RPMI7951 (cell line): ENCODE results near the gene FAAP24. TPM values are rescaled to one million over a fixed set of nuclear protein-coding genes. Genes with fewer than 3 reads are reported as not detected.
"Not testable (repeated sequence)": the region's sequence is repeated elsewhere in the genome, so short reads cannot be mapped to it uniquely, and the experiment has no call there.

ENCODE experiments used
- DNase-seq: peaks from one replicate; pipeline ENCODE4 v3.0.0-alpha.2; 2012; ENCODE audit warnings: low read depth
- total RNA-seq: library from RNA; depleted of rRNA; stranded (reverse); fragments of >200 nt; shearing (Covaris generic); gene quantifications from 2 replicates; pipeline ENCODE4 v1.2.3, GENCODE V29; 2014; rRNA removed

Gene FAAP24, protein sequence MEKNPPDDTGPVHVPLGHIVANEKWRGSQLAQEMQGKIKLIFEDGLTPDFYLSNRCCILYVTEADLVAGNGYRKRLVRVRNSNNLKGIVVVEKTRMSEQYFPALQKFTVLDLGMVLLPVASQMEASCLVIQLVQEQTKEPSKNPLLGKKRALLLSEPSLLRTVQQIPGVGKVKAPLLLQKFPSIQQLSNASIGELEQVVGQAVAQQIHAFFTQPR
- total RNA-seq: 19.9 and 21.5 TPM in 2 replicates

DNA sequence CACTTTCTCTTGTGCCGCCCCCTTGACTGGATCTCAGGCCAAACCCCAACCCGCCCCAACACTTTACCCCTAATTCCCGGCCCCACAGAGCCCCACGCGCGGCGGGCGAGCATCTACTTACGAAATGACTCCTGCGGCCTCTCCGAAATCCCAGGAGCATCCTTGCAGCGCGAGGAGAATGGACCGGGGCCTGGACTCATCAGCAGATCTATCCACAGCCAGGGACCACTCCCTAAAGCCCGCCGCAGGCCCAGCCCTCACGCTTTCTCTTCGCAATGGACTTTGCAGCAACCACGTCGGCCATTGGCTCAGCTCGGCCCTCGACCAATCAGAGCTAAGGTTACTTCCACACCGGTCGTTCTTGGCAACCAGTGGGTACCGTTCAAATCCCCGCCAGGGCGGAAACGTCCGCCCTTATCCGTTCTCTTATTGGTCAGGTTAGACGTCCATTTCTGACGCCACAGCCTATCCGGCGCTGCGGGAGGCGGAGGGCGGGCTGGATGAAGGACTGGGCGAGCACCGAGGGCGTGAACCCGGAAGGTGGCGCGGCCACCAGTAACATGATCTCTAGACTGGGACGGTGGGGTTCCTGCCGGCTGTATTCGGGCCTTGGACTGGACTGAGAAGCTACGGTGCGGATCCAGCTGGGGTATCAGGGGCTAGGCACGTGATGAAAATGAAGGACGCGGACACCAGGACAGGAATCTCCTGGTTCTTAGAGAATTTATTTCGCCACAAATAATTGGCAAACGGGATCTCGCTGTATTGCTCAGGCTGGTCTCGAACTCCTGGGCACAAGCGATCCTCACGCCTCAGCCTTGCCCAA is at the start of gene FAAP24, which contains the start of gene CEP89:
FAAP24 (plus strand) TSS at position 528 of the 826 bp plus-strand sequence. CDS start 955 bp downstream, outside the sequence.
CEP89 (minus strand) TSS at position 244 of the 826 bp plus-strand sequence; CDS start at position 160, 84 bp downstream.
- DNase-seq: peak; percentile 99

DNA sequence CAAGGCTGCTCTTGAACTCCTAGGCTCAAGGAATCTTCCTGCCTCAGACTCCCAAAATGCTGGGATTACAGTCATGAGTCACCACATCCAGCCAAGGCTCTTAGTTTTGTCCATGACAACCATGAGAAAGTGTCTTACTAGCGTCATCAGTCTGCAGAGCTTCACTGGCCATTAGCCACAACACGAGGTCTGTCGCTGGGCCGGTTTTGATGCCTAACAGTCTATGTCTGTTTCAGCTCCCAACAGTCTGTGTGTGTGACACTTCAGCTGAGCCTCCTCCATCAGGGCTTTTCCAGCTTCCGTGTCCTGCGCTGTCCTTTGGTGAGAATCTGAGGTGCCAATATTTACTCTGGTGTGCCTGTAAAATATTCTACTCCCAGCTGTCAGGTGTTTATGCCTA is 47.8 kb upstream of the FAAP24 start:
- DNase-seq: no peak

DNA sequence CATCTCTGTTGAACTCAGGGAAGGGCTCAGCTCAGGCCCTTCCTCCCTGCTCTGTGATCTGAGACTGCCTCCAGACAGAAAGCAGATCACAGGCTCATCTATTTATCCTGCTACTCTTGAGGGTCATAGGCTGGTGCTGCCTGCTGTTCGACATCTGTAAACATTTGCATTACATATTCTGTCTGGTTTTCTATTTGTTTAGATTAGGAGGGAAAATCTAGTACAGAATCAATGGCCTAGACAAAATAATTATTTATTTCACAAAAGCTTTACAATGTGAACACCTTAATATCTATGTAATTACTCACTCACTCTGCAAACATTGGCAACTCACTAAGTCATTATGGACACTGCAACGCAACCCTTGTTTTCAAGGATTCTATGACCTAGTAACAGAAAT is 43.2 kb upstream of the FAAP24 start:
- DNase-seq: no peak

DNA sequence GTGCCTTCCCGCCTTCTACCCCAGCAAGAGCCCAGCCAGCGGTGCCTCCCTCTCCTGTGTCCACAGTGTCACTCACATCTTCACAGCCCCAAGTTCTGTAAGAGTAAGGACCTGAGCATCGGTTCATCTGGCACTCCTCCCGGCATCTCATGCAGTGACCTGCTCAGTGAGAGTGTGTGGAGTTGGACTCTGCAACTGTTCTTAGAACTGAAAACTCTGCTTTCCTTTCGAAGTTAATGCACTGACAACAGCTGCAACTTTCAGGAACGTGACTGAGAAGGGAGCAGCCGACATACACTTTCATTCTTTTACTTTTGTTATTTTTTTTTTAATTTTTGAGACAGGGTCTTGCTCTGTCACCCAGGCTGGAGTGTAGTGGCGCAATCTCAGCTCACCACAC is 41.5 kb upstream of the FAAP24 start:
- no peak for DNase-seq

DNA sequence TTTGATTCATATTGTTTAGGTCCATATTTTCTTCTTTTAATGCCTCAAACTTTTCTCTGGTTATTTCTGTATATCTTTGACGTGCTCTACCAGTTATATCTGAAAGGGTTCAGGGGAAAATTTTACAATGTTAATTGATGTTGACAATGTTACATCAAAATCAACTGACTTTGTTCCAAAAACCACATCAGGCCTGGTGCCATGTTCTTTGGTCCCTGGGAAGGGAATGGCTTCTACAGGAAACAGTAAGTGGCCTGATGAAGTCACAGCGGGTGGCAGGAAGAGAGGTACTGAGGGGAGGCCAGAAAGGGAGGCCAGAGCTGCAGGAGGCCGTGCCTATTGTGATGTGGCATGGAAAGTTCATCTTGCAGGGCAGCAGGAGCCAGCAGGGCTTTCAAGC is 38.5 kb upstream of the FAAP24 start:
- no peak for DNase-seq

DNA sequence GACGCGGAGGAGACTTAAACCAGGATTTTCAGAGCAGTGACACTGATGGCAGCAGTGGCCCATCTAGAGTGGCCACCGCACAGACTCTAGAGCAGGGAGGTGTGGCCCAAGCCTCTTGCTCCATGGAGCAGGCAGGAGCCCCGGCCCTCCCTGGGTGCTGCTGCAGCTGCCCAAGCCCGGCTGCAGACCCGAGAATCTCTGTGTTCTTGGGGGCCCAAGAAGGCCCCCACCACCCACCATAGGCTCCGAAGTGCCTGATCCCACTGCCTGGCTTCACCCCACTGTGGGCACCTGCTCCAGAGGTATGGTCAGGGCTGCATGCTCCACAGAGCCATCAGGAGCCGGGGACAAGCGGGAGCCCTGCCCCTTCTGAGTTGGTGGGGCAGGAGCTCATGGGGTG is 36.4 kb upstream of the FAAP24 start:
- no peak for DNase-seq

DNA sequence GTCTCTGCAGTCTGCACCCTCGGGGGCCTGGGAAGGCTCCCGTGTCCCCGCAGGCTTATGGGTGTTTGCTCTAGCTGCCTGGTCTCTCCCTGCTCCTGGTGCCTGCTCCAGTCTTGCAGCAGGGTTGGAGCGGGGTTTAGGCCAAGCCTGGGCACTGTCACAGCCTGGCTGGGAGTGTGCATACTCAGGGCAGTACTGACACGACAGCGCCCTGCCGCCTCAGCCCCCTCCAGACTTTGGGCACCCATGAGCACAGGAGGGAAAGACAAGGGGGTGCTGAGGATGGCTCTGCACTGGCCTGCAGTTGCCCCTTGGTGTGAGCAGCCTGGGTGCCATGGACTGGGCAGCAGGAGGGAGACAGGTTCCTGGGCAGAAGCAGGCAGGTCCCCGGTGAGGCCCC is 36.0 kb upstream of the FAAP24 start:
- DNase-seq: no peak

DNA sequence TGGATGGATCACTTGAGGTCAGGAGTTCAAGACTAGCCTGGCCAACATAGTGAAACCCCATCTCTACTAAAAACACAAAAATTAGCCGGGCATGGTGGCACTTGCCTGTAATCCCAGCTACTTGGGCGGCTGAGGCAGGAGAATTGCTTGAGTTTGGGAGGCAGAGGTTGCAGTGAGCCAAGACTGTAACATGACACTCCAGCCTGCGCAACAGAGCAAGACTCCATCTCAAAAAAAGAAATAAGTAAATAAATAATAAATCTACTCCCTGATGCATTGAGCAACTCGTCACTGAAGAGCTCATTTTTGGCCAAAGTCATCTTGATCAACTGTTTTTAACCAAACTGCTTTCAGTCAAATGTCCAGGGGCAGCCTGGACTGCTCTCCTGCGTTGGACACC is 30.8 kb upstream of the FAAP24 start:
- not testable (repeated sequence) for DNase-seq

DNA sequence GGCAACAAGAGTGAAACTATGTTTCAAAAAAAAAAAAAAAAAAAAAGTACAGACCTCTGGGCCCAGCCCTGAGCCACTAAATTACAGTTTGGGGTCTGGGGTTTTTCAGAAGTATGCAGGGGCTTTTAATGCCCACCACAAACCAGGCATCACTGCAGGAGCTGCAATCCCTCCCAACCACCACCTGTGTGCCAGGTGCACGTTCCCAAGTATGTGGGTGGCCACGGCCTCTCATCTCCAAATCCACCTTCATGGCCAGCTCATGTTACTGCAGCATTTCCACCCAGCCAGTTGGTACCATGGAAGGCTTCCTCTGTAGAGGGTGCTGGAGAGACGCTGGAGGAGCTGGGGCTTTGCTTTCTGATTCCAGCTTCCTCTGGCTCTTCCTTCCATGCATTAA is 26.8 kb upstream of the FAAP24 start:
- no peak for DNase-seq

DNA sequence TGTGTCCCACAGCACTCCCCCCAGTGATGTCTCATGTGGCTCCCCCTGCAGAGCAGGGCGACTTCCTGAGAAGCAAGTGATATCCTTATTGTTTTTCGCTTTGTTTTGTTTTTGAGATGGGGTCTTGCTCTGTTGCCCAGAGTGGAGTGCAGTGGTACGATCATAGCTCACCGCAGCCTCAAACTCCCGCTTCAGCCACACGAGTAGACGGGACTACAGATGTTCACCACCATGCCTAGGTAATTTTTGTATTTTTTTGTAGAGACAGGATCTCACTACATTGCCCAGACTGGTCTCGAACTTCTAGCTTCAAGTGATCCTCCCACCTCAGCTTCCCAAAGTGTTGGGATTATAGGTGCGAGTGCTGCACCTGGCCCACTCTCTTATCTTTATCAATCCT is 5.3 kb upstream of the FAAP24 start:
- DNase-seq: no peak

DNA sequence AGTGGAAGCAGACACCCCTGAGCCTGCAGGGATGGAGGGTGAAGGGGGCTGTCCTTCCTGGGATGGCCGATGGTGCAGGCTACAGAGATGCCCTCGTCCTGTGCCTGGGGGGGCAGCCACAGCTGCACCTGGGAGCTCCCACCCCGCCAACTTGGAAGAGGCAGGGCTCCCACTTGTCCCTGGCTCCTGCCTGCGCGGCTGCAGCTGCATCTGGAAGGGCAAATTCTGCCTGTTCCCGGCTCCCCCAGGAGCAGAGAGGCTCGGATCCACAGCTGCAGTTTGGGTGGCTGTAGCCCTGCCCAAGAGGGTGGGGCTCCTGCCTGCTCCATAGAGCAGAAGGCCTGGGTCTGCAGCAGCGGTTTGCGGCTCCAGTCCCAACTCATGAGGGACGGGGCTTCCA is 2.5 kb upstream of the FAAP24 start:
- DNase-seq: no peak

DNA sequence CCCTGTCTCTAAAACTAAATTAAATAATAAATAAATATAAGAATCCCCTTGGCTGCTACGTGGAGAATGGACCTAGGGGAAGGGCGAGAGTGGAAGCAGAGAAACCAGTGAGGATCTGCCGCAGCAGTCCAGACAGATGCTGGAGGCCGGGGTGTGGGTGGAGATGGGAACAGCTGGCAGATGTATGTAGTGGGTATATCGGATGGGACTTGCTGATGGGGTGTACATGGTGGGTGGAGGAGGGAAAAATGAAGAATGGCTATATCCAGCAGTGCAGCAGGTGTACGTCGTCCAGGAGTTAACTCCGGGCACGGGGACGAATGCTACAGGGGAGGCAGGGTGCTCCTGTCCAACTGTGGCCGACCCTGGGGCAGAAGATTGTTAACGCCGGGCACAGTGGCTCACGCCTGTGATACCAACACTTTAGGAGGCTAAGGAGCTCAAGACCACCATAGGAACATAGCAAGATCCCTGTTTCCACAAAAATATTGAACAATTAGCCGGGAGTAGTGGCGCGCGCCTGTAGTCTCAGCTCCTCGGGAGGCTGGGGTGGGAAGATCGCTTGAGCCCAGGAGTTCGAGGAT is 938 bp upstream of the FAAP24 start:
- DNase-seq: no peak

DNA sequence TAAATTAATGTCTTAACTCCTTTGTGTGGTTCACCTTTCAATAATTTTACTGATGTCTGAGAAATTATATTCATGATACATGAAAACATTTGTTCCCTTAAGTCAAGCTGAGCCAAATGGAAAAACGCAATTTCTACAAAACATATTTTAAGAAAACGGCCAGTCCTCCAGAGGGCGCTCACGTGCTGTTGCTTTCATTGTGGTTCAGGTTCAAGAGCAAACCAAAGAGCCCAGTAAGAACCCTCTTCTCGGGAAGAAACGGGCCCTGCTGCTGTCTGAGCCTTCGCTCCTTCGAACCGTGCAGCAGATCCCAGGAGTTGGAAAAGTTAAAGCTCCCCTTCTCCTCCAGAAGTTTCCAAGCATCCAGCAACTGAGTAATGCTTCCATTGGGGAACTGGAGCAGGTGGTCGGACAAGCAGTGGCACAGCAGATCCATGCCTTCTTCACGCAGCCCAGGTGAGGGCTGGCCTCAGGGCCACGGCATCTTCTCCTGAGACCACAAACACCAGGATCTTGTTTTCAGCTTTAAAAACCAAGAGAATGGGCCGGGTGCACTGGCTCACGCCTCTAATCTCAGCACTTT is 4.3 kb downstream of the FAAP24 start:
- peak; percentile 51 for DNase-seq

DNA sequence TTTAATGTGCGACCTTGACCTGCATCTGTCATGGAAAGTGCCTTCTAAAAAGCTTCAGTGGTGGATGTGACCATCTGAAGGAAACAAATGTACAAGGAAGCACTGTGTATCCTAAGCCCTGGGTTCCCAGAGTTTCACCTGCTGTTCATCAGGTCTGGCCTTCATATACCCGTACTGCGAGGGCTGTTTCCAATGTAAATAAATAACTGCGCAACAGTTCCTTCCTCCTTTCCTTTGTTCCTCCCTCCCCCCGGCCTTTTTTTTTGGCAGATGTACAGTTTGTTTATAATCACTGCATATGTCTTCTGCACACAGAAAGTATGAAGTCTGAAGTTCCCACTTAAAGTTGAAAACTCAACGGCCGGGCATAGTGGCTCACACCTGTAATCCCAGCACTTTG is 5.2 kb downstream of the FAAP24 start:
- no peak for DNase-seq

DNA sequence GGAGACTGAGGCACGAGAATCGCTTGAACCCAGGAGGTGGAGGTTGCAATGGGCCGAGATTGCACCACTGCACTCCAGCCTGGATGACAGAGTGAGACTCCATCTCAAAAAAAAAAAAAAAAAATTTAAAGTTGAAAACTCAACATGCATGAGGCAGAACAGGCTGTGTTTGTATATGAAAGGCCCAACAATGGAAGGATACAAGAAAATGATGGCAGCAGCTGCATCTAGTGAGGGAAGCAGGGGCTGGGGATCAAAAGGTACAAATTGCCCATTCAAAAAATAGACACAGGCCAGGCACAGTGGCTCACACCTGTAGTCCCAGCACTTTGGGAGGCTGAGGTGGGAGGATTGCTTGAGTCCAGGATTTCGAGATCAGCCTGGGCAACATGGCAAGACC is 5.8 kb downstream of the FAAP24 start:
- DNase-seq: not testable (repeated sequence)

DNA sequence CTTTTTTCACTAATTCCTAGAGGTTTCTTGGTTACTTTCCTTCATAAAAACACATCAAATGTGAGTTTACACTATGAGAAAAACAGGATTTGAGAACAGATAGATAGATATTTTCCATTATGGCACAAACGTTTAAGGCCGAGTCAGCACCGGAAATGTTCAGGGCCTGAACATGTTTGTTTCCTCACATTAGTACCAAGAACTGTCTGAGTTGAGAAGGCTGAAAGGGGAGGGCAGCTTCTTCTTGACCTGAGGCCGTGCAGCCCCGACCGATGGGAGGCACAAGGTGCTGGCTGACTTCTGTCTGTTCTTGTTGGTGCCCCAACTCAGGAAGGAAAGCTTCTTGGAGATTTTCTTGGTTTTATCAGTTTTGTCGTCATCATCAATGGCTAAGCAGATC is 7.8 kb downstream of the FAAP24 start:
- DNase-seq: not testable (repeated sequence)

DNA sequence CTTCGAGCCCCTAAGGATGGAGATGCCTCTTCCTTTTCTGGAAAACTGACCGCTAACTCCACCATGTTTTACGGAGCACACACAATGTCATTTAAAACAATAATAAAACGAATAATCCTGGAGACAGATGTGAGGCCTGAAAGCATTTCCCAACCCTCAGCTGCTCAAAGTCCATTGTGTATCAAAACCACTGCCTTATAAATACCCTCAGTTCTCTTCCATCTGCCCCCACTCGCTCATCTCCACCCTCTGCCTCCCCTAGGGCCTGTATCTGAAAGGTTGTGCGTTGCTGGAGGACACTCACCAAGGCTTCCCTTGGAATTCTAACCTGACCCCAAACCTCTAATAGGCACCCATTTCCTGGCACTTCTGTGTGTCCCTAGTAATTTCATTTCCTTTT is 10.4 kb downstream of the FAAP24 start:
- not testable (repeated sequence) for DNase-seq

DNA sequence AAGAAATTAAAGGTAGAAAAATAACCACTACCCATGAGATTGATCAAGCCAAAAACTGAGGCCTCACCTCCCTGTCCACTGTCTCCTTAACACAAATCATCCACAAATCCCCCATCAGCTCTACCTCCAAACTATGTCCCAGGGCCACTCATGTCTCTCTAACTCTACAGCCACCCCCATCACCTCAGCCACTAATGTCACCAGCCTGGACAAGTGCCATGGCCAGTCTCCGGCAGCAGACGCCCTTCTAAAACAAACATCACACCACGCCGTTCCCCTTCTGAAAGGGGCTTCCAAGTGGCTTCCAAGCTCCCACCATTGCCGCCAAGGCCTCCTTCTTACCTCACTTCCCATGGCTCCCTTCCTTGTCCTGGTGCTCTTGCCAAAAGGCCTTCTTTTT is 16.2 kb downstream of the FAAP24 start:
- DNase-seq: not testable (repeated sequence)

DNA sequence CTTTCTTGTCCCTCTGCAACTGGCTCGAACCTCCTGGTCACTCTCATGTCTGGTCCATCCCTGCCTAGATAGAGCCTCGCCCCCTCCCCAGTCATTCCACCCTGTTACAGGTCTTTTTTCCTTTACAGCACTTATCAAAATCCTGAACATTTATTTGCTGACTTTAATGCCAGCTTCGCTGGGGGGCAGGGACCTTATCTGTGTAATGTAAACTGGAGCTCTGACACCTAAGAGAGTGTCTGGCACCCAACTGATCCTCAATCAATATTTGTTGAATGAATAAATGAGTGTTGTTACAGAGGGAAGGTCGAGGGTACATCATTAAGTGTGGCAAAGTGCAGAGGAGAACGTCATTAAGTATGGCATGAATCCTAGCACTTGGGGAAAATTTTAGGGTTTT is 16.7 kb downstream of the FAAP24 start:
- DNase-seq: no peak

DNA sequence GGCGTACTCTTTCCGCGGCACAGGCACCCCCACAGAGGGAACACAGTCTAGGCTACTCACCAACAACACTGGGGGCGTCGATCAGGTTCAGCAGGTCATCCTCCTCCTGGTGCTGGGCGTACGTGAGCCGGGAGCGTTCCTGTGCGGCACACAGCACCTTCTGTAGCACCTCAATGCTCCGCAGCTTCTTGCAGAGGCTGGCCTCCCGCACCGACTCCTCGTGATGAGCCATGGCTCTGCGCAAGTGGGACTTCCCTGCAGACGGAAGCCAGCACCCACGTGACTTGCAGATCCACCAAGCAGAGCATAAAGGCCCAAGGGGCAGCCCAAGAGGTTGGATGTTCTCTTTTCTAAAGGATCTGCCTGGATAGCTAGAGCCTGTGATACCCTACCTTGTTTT is 23.9 kb downstream of the FAAP24 start:
- not testable (repeated sequence) for DNase-seq

DNA sequence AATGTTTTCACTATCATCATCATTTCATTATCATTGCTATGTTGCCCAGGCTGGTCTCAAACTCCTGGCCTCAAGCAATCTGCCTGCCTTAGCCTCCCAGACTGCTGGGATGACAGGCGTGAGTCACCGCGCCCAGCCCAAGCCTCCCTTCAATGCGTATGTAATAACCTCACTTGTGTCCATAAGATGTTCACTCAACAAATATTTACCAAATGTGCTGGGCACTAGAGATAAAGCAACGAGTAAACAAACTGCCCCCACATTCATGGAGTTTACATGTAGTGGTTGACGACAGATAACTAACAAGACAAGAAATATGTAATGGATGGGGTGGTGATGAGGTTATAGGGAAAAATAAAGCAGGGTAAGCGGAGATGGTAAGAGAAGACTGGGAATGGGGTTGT is 25.0 kb downstream of the FAAP24 start:
- peak; percentile 23 for DNase-seq

DNA sequence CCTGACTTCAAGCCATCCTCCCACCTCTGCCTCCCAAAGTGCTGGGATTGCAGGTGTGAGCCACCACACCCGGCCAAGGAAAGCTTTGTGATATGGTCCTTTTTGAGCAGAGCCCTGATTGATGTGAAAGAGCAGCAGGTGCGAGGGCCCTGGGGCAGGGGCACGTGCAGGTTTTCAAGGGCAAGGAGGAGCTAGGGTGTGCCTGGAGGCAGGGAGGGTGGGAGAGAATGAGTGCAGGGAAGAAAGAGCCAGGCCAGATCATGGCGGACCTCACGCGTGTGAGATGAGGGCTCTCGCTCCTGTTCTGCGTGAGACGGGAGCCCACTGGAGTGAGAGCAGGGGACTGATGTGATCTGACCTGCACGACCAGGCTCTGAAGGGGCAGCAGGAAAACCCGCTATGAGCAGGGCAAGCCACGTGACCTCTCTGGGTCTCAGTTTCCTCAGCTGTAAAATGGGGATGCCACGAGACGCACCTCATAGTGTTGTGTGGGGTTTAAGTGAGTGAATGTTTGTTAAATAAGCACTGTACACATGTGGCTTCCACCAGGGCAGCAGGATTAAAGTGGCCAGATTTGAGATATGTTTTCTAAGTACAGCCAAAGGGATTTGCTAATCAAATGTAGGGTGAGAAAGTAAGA is 25.8 kb downstream of the FAAP24 start:
- no peak for DNase-seq
